Left renal cortex interstitium (tissue), 4 donors: Measurements from ENCODE around the gene PDF. TPM values are rescaled to one million over a fixed set of nuclear protein-coding genes. Genes with fewer than 3 reads are reported as not detected.
"Not testable (repeated sequence)": the region's sequence is repeated elsewhere in the genome, so short reads cannot be mapped to it uniquely, and the experiment has no call there.

Source experiments
- DNase-seq, 4 donors: peaks; one replicate each; pipeline ENCODE4 v3.0.0-alpha.2; 2013; ENCODE audit warnings: low read depth in 4 of 4, low spot score in 2 of 4, missing footprints in 1 of 4
- polyA plus RNA-seq, 4 donors: library from polyadenylated mRNA; unstranded; fragments of 120-200 nt; gene quantifications; one replicate each; pipeline ENCODE4 v1.2.1, GENCODE V29; 2013; ENCODE audit not compliant: insufficient read length in 4 of 4

The PDF gene
- 1 to 10 TPM; 2.1 to 9.3 (median 5.4) TPM for polyA plus RNA-seq

GRCh38 chr16:69330286-69331109, at the start of gene PDF:
TSS of gene PDF (minus strand) at chr16:69330588. CDS start at chr16:69330570, 18 bp downstream.
- peak in 3 of 4 donors; percentile 74 to 89 (median 79) for DNase-seq

DNA sequence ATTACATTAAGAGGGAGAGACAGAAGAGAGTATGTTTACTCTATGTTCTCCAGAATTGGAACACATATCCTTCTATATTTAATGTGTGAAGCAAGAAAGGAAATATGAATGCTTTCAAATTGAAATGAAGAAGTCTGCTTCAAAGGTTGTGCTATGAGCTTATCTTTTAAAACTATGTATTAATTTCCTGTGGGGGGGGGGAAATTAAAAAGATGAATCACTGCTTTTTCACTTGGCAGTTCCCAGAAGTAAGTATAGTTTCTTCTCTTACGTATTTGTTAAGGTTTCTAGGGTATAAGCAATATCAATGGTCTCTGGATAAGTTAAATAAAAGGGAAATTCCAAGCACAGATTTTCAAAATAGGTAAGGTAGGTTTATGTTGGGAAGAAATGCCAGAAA, 48.4 kb upstream of the PDF start:
- no peak for DNase-seq

- DNase-seq, result no peak
Measured at GRCh38 chr16:69378036-69378435, 47.6 kb upstream of the PDF start.

DNA sequence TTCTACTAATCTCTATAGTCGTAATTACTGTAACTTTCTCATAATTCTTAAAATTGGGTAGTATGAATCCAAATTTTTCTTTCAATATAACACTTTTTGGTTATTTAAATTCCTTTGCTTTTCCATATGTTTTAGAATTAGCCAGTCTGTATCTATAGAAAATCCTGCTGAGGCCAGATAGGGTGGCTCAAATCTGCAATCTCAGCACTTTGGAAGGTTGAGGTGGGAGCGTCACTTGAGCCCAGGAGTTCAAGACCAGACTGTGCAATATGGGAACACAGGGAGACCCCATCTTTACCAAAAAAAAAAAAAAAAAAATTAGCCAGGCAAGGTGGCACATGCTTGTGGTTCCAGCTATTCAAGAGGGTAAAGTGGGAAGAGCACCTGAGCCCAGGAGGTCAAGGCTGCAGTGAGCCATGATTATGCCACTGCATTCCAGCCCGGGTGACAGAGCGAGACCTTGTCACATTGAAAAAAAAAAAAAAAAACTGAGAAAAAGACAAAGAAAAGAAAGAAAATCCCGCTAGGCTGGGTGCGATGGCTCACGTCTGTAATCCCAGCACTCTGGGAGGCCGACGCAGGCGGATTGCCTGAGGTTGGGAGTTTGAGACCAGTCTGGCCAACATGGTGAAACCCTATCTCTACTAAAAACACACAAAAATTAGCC, 46.1 kb upstream of the PDF start:
- DNase-seq, result no peak

GRCh38 chr16:69373019-69373418, 42.6 kb upstream of the PDF start:
- DNase-seq, result no peak

- no peak for DNase-seq
Measured at GRCh38 chr16:69371564-69371963, 41.2 kb upstream of the PDF start.

DNA sequence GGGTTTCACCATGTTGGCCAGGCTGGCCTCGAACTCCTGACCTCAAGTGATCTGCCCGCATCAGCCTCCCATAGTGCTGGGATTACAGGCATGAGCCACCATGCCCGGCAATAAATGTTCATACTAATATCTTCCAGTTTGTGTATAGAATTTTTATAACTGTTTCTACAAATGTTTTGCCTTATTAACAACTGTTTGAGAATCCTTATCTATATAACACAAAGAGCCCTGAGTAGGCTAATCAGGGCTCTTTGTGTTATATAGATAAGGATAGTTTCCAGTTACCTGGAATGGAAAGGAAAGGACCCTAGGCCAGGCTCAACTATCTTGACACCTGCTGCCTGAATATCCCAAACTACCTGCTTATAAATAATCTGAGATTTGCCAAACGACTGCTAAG, 38.5 kb upstream of the PDF start:
- DNase-seq, result no peak

DNA sequence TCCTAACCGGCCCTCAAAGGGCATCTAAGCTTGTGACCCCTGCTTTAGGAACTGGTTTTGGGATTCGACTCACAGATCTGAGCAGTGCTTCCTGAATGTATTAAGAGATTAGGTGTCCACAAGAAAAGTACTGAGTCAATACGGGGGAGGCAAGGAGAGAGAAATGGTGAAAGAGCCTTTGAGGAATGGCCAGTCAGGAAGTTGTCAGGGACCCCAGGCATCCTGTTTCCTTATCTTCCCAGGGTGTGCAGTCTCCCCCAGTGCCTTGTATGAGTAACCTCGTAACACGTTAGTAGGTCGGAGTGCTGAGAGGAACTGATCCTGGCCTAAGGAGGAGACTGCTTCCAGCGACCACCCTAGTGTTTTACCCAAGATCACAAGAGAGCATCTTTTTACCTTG, 37.6 kb upstream of the PDF start:
- no peak for DNase-seq

DNA sequence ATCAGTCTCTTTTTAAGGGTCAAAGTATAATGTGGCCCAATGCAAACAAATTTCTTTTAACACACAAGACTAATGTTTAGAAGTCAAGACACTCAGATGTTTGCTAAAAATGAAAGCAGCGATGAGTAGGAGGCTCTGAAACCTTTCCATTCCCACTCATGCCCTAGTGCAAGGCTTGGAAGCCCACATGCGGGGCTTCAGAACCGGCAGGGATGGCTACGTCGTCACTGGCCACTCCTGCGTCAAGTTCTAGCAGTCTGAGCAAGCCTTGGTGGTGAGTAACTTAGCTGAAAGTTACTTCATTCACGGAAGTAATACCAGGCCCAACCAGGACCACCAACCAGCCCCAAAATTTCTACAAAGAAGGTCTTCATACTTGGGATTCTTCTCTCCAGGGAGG, 36.0 kb upstream of the PDF start:
- DNase-seq, result no peak

DNA sequence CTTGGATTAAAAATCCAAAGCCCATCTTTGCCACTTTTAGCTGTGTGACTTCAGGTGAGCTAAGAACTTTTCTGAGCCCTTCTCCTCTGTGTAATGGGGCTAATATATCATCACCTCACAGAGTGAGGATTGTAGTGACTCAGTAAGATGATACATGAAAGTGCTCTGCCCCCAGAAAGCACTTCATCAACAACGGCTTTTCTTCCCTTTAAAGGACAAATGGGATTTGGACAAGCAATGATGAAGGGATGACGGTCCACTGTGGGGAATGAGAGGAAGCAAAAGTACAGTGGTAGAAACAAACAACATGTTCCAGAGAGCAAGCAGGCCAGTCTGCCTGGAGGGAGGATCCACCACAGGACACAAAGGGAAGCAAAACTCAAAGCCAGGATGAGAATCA, 35.5 kb upstream of the PDF start:
- no peak for DNase-seq

GRCh38 chr16:69364088-69364487, 33.7 kb upstream of the PDF start:
- DNase-seq, result no peak

DNA sequence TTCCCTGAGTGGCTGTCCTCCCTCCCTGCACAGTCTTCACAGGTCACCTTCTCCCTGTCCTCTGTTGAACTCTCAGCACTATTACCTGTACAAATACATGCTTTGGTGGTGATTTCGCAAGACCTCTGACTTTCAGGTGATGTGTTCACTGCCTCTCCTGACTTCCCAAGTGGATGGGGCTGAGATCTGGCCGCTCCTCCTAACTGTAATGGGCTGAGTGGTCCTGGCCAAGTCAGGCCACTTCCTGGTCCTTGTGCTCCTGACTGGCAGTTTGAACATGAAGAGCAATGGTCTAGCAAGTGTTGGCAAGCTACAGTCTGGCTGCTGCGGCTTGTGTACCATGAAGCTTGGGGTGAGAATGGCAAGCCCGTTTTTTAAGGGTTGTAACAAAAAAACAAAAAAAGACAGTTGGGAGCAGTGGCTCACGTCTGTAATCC, 32.9 kb upstream of the PDF start:
- no peak for DNase-seq

GRCh38 chr16:69360070-69360469, 29.7 kb upstream of the PDF start:
- DNase-seq, result not testable (repeated sequence)

DNA sequence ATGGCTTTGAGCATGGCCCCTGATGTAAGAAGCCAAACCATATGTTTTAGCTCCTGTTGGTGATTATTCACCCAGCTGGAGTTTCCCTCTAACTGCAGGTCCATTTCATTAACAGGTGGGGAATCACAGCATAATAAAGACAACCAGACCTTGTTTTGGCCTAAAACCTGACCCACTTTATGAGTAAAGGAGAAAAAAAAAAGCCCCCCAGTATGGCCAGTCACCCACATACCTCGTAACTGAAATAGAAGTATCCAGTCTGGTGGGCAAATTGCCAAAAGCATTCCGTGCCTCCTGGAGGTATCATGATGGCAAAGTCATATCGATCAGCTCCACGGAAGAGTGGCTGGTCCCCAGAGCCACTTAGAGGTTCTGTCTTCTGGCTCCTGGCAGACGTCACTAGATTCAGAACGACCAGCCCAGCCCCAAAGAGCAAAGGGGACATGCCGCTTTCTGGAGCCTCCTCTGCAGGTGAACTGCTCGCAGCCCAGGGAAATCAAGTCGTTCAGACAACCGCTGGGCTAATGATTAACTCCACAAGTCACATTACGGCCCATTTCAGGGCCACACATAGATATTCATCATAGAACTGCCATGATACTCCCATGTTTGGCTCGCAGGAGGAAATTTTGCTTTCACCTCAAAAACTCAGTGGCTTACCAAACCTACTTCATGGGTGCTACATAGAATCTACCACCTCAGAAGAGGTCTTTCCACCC, 21.1 kb upstream of the PDF start, which contains the start of gene TMED6:
Gene TMED6 (minus strand): TSS at position 478 of the 719 bp plus-strand sequence. CDS start 33 bp downstream, at position 445.
- peak in 1 of 4 donors; percentile 9 for DNase-seq

DNA sequence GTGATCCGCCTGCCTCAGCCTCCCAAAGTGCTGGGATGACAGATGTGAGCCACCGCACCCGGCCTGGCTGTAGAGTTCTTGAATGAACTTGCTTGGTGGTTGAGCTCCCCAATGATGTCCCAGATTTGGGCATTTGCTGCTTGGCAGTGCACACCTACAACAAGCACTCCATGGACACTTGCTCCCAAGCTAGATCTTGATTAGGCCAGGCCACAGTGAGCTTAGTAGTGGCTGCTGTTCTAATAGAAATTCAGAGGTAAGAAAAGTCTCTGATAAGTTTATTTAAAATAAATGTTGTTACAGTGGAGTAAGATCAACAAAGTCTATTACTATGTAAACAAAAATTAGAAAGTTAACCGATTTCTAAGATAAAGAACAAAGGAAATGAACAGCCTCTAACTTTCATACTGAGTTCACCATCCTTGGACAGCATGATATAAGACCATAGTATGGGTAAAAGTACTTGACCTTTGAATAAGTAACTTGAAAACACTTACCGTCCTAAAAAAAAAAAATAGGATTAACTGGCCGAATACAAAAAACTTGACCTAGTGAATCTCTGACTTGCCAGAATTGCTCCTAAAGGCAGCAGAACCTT, 20.2 kb upstream of the PDF start:
- DNase-seq, result no peak

GRCh38 chr16:69349536-69349935, 19.1 kb upstream of the PDF start:
- DNase-seq, result no peak

DNA sequence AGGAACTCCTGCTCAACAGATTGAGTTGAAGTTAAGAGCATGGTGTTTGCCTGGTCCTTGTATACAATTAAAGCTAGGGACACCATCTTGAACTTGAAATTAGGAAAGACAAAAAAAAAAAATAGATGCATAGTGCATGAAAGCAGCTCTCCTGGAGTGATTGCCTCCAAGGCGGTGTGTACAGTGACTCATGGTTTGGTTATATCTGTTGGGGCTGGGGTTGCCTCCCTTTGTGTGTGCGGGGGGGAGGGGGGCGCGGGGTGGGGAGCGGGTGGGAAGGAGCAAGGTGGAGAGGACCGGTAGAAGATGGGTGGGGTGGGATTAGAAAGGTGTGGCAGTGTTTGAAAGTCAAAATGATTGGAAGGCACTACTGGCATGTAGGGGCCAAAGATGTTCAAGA, 17.8 kb upstream of the PDF start:
- no peak for DNase-seq

- DNase-seq, result no peak
Measured at GRCh38 chr16:69346683-69347082, 16.3 kb upstream of the PDF start.

GRCh38 chr16:69345923-69346322, 15.5 kb upstream of the PDF start:
- no peak for DNase-seq

DNA sequence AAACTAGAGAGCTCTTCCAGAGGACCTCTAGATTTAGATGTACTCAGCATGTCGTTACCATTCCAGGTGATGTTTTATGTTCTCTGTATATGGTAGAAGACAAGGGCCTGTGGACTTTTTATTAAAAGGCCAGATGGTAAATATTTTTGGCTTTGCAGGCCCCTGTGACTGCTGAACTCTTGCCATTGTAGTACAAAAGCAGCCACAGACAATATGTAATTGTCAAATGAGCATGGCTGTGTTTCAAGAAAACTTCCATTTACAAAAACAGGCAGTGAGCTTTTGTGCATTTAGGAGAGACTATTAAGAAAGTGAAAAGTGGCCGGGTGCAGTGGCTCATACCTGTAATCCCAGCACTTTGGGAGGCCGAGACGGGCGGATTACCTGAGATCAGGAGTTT, 13.8 kb upstream of the PDF start:
- DNase-seq, result no peak

DNA sequence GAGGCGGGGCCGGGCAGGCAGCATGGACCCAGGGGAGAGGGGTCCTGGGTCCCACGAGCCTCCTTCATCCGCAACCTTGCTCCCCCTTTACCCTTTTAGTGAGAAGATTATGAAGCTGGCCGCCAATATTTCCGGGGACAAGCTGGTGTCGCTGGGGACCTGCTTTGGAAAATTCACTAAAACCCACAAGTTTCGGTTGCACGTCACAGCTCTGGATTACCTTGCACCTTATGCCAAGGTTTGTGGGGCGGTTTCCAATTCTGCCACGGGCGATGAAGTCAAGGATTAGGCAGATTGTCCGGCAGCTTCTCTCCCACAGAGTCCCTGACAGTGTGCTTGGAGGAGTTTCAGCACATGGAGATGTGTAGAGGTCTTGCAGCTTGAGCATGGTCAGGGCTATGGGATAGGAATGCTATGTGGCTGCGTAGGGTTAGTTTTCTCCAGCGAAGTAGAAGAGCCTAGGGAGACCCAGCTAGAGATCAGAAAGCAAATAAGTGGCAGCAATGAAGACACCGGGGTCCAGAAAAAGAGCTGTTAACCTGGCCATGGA, 9.8 kb upstream of the PDF start:
- DNase-seq, result no peak
